Choroid plexus epithelial cell (primary cell): Measurements from ENCODE around the gene LRP11.

Experiments
- DNase-seq: peaks from one replicate; pipeline ENCODE4 v3.0.0-alpha.2; 2010; ENCODE audit warnings: low read depth
- H3K4me3 ChIP-seq: 2 replicates; pipeline ENCODE4 v1.5.1; 2011; ENCODE audit warnings: low read depth, mild to moderate bottlenecking, control low read depth, low read length, moderate library complexity
- TF ChIP-seq, protein P1 (sequence below): conservative IDR thresholded peaks from 2 replicates; pipeline ENCODE4 v1.5.1; 2011; ENCODE audit warnings: low read depth, mild to moderate bottlenecking, control low read depth, inconsistent platforms, low read length, moderate library complexity

Gene LRP11

GRCh38 chr6:149769676-149770075 is 94.5 kb downstream of the LRP11 start:
- DNase-seq, result no peak
- TF ChIP-seq, protein P1, sequence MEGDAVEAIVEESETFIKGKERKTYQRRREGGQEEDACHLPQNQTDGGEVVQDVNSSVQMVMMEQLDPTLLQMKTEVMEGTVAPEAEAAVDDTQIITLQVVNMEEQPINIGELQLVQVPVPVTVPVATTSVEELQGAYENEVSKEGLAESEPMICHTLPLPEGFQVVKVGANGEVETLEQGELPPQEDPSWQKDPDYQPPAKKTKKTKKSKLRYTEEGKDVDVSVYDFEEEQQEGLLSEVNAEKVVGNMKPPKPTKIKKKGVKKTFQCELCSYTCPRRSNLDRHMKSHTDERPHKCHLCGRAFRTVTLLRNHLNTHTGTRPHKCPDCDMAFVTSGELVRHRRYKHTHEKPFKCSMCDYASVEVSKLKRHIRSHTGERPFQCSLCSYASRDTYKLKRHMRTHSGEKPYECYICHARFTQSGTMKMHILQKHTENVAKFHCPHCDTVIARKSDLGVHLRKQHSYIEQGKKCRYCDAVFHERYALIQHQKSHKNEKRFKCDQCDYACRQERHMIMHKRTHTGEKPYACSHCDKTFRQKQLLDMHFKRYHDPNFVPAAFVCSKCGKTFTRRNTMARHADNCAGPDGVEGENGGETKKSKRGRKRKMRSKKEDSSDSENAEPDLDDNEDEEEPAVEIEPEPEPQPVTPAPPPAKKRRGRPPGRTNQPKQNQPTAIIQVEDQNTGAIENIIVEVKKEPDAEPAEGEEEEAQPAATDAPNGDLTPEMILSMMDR, result no peak
- no peak overlapping the region for H3K4me3 ChIP-seq
